ENCODE measurements around the gene CAMK2D.

GRCh38 chr4:113548303-113548702 lies 213.2 kb downstream of the CAMK2D start:
- TF ChIP-seq, protein P1, sequence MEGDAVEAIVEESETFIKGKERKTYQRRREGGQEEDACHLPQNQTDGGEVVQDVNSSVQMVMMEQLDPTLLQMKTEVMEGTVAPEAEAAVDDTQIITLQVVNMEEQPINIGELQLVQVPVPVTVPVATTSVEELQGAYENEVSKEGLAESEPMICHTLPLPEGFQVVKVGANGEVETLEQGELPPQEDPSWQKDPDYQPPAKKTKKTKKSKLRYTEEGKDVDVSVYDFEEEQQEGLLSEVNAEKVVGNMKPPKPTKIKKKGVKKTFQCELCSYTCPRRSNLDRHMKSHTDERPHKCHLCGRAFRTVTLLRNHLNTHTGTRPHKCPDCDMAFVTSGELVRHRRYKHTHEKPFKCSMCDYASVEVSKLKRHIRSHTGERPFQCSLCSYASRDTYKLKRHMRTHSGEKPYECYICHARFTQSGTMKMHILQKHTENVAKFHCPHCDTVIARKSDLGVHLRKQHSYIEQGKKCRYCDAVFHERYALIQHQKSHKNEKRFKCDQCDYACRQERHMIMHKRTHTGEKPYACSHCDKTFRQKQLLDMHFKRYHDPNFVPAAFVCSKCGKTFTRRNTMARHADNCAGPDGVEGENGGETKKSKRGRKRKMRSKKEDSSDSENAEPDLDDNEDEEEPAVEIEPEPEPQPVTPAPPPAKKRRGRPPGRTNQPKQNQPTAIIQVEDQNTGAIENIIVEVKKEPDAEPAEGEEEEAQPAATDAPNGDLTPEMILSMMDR (conservative IDR thresholded peaks at IDR 0.05): no peak
- TF ChIP-seq EZH2 (IDR thresholded peaks at IDR 0.05; ENCODE audit: low read depth): no peak

Data from PC-9 (cell line).